HEK293 (cell line): ENCODE results near the gene PRR15L.

Source experiments
- HOXA7 ChIP-seq: sonication (generic); formaldehyde crosslinking; IDR thresholded peaks from 2 replicates; pipeline ENCODE4 v1.8.1; 2022; ENCODE audit warnings: missing genetic modification reagents, borderline replicate concordance
- REST ChIP-seq: fragments of 450-650 bp; formaldehyde crosslinking; IDR thresholded peaks from 2 replicates; pipeline ENCODE4 v1.5.1; 2016; ENCODE audit warnings: missing biosample characterization, missing genetic modification characterization
- ZBTB20 ChIP-seq: fragments of 450-650 bp; formaldehyde crosslinking; IDR thresholded peaks from 2 replicates; pipeline ENCODE4 v1.5.1; 2016; ENCODE audit warnings: missing biosample characterization, missing genetic modification characterization
- ZNF416 ChIP-seq: fragments of 450-650 bp; formaldehyde crosslinking; IDR thresholded peaks from 2 replicates; pipeline ENCODE4 v1.5.1; 2016; ENCODE audit warnings: missing biosample characterization, missing genetic modification characterization
- ZNF792 ChIP-seq: fragments of 450-650 bp; formaldehyde crosslinking; IDR thresholded peaks from 2 replicates; pipeline ENCODE4 v1.5.1; 2016; ENCODE audit warnings: missing biosample characterization, missing genetic modification characterization
- TF ChIP-seq, protein P1 (sequence below): fragments of 450-650 bp; formaldehyde crosslinking; IDR thresholded peaks from 2 replicates; pipeline ENCODE4 v1.5.1; 2016; ENCODE audit warnings: missing biosample characterization, missing genetic modification characterization

- TF ChIP-seq REST (tag by site-specific recombination) (no peak), ZNF792 (tag by site-specific recombination) (no peak), HOXA7 (CRISPR knock-in tag) (no peak), ZBTB20 (tag by site-specific recombination) (no peak), ZNF416 (tag by site-specific recombination) (no peak)
- TF ChIP-seq, protein P1, sequence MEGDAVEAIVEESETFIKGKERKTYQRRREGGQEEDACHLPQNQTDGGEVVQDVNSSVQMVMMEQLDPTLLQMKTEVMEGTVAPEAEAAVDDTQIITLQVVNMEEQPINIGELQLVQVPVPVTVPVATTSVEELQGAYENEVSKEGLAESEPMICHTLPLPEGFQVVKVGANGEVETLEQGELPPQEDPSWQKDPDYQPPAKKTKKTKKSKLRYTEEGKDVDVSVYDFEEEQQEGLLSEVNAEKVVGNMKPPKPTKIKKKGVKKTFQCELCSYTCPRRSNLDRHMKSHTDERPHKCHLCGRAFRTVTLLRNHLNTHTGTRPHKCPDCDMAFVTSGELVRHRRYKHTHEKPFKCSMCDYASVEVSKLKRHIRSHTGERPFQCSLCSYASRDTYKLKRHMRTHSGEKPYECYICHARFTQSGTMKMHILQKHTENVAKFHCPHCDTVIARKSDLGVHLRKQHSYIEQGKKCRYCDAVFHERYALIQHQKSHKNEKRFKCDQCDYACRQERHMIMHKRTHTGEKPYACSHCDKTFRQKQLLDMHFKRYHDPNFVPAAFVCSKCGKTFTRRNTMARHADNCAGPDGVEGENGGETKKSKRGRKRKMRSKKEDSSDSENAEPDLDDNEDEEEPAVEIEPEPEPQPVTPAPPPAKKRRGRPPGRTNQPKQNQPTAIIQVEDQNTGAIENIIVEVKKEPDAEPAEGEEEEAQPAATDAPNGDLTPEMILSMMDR (tag by site-specific recombination) = no peak
These were observed 10.0 kb upstream of the PRR15L start for GRCh38 chr17:47967607-47968252.
